LHCN-M2 (cell line): ENCODE data around the gene KATNA1. TPM values are rescaled to one million over a fixed set of nuclear protein-coding genes. Genes with fewer than 3 reads are reported as not detected.

Experiments used
- DNase-seq: peaks from one replicate; pipeline ENCODE4 v3.0.0-alpha.2; 2012; ENCODE audit warnings: low read depth
- total RNA-seq: library from RNA; depleted of rRNA; stranded (reverse); fragments of >200 nt; gene quantifications from 2 replicates; pipeline ENCODE4 v1.2.3, GENCODE V29; 2014

The KATNA1 gene
- total RNA-seq, 1 experiment from 2014 or later, result 20.6 TPM

GRCh38 chr6:149608381-149608982 is 40.0 kb downstream of the KATNA1 start:
- no peak for DNase-seq

- no peak for DNase-seq
Measured at GRCh38 chr6:149600508-149600907, 48.0 kb downstream of the KATNA1 start.

- no peak for DNase-seq
Measured at GRCh38 chr6:149593408-149593807, 55.1 kb downstream of the KATNA1 start.

GRCh38 chr6:149592983-149593382 is 55.5 kb downstream of the KATNA1 start:
- no peak for DNase-seq

GRCh38 chr6:149586149-149586548 is 62.4 kb downstream of the KATNA1 start:
- DNase-seq, result peak; percentile 6

GRCh38 chr6:149581349-149581748 is 67.2 kb downstream of the KATNA1 start:
- DNase-seq, result no peak

GRCh38 chr6:149580880-149581279 is 67.6 kb downstream of the KATNA1 start:
- no peak for DNase-seq

- DNase-seq, result no peak
Measured at GRCh38 chr6:149567945-149568585, 80.4 kb downstream of the KATNA1 start.

- no peak for DNase-seq
Measured at GRCh38 chr6:149567194-149567586, 81.3 kb downstream of the KATNA1 start.

GRCh38 chr6:149566410-149567193 is 81.9 kb downstream of the KATNA1 start:
- peak; percentile 29 for DNase-seq

- DNase-seq, result peak; percentile 91
Measured at GRCh38 chr6:149565527-149566409, 82.7 kb downstream of the KATNA1 start, which contains the start of gene GINM1. Gene GINM1 (plus strand): TSS chr6:149566375. CDS start chr6:149566415, 40 bp downstream.

GRCh38 chr6:149563928-149564325 is 84.6 kb downstream of the KATNA1 start:
- DNase-seq, result peak; percentile 4

- DNase-seq, result peak; percentile 74
Measured at GRCh38 chr6:149563203-149563927, 85.1 kb downstream of the KATNA1 start.

GRCh38 chr6:149560736-149561135 is 87.8 kb downstream of the KATNA1 start:
- DNase-seq, result peak; percentile 15

GRCh38 chr6:149559389-149559788 is 89.1 kb downstream of the KATNA1 start:
- no peak for DNase-seq

- no peak for DNase-seq
Measured at GRCh38 chr6:149558029-149558428, 90.5 kb downstream of the KATNA1 start.

GRCh38 chr6:149551920-149552319 is 96.6 kb downstream of the KATNA1 start:
- DNase-seq, result no peak

- peak; percentile 94 for DNase-seq
Measured at GRCh38 chr6:149545754-149546471, 102.6 kb downstream of the KATNA1 start, which contains the start of gene PPIL4. Gene PPIL4 (minus strand): TSS chr6:149546043. CDS start chr6:149546005, 38 bp downstream.

GRCh38 chr6:149545258-149545753 is 103.2 kb downstream of the KATNA1 start:
- DNase-seq, result peak; percentile 58
